Endothelial cell of umbilical vein (primary cell): ENCODE measurements around the gene MTF1. TPM values are rescaled to one million over a fixed set of nuclear protein-coding genes. Genes with fewer than 3 reads are reported as not detected.

Source experiments
- BruUV-seq: library from RNA; stranded (reverse); fragments of 400-500 nt; replicated peaks from 2 replicates; lab custom pipeline; 2021; lab: Mats Ljungman, UMichigan
- CTCF ChIA-PET: fragments of 300-600, 350-600 bp; sonication (Branson Sonifier 250); formaldehyde crosslinking; loops from one replicate; lab custom pipeline; 2021; ENCODE audit warnings: antibody characterized with exemption, inconsistent platforms; lab: Charles Lee
- POLR2A ChIA-PET: fragments of 300-600, 350-600 bp; sonication (Branson Sonifier 250); formaldehyde crosslinking; loops from one replicate; lab custom pipeline; 2021; ENCODE audit warnings: antibody characterized with exemption, inconsistent platforms; lab: Charles Lee
- DNase-seq: peaks from one replicate; pipeline ENCODE4 v3.0.0-alpha.2; 2011; ENCODE audit warnings: low read depth, low spot score
- FAIRE-seq: peaks from 2 replicates; lab custom pipeline; 2011; peaks lifted over from hg19 to GRCh38; lab: Jason Lieb, UNC
- H2AFZ ChIP-seq: 2 replicates; pipeline ENCODE4 v1.6.0; 2012; ENCODE audit warnings: low read depth, low read length, control low read depth, inconsistent platforms
- H3K27ac ChIP-seq: 2 replicates; pipeline ENCODE4 v1.5.1; 2011; ENCODE audit warnings: low read depth, mild to moderate bottlenecking, control low read depth, low read length, moderate library complexity; ENCODE audit not compliant: insufficient read depth
- H3K27me3 ChIP-seq, 2 experiments: 2 replicates each; pipeline versions ENCODE4 v1.6.0 to v1.6.1; 2011; ENCODE audit warnings: low read length in 2 of 2, mixed read lengths in 1 of 2; ENCODE audit not compliant: control insufficient read depth in 2 of 2, insufficient read depth in 2 of 2
- H3K36me3 ChIP-seq, 2 experiments: 2 replicates in 1 of 2; 3 replicates in 1 of 2; pipeline ENCODE4 v1.5.1; 2011; ENCODE audit warnings: low read length in 2 of 2, mild to moderate bottlenecking in 1 of 2, moderate library complexity in 1 of 2; ENCODE audit not compliant: control insufficient read depth in 2 of 2, insufficient read depth in 2 of 2; ENCODE audit errors: extremely low read depth in 1 of 2
- H3K4me1 ChIP-seq: 3 replicates; pipeline ENCODE4 v1.5.1; 2011; ENCODE audit warnings: mild to moderate bottlenecking, low read length; ENCODE audit not compliant: control insufficient read depth, insufficient read depth; ENCODE audit errors: extremely low read depth
- H3K4me2 ChIP-seq: 2 replicates; pipeline ENCODE4 v1.6.1; 2011; ENCODE audit warnings: low read length, control low read depth, mixed read lengths; ENCODE audit not compliant: insufficient read depth
- H3K4me3 ChIP-seq, 3 experiments: fragments of 200-600 bp in 1 of 3; sonication (generic), shearing (Covaris generic) in 1 of 3; replicated peaks in 1 of 3; 2 replicates each; pipeline ENCODE4 v1.5.1; 2011 to 2016; ENCODE audit warnings: control low read depth in 3 of 3, low read length in 3 of 3, mild to moderate bottlenecking in 2 of 3, inconsistent platforms in 1 of 3, low read depth in 1 of 3, moderate library complexity in 1 of 3; ENCODE audit not compliant: insufficient read depth in 1 of 3
- H3K79me2 ChIP-seq: 2 replicates; pipeline ENCODE4 v1.6.0; 2012; ENCODE audit warnings: low read length, inconsistent platforms; ENCODE audit not compliant: control insufficient read depth, insufficient read depth
- H3K9ac ChIP-seq: replicated peaks from 2 replicates; pipeline ENCODE3; 2011; ENCODE audit warnings: low read length, control low read depth; ENCODE audit not compliant: insufficient read depth; ENCODE audit errors: extremely low read depth
- H3K9me1 ChIP-seq: replicated peaks from 3 replicates; pipeline ENCODE4 v1.6.0; 2011; ENCODE audit warnings: mild to moderate bottlenecking, low read length; ENCODE audit not compliant: control insufficient read depth, insufficient read depth; ENCODE audit errors: extremely low read depth
- H3K9me3 ChIP-seq: replicated peaks from 2 replicates; pipeline ENCODE4 v1.5.1; 2012; ENCODE audit warnings: low read length, inconsistent platforms; ENCODE audit not compliant: control insufficient read depth, insufficient read depth
- H4K20me1 ChIP-seq: replicated peaks from 2 replicates; pipeline ENCODE3; 2011; ENCODE audit warnings: mild to moderate bottlenecking, low read length; ENCODE audit not compliant: control insufficient read depth, insufficient read depth; ENCODE audit errors: extremely low read depth
- EZH2 ChIP-seq: IDR thresholded peaks from 2 replicates; pipeline ENCODE4 v1.6.1; 2012; ENCODE audit warnings: borderline replicate concordance, low read depth, mild to moderate bottlenecking, moderate library complexity, low read length, inconsistent platforms; ENCODE audit not compliant: severe bottlenecking
- FOS ChIP-seq: IDR thresholded peaks from 2 replicates; pipeline ENCODE4 v1.6.1; 2011; ENCODE audit warnings: mild to moderate bottlenecking, low read length, moderate library complexity, borderline replicate concordance; ENCODE audit not compliant: insufficient read depth
- GATA2 ChIP-seq: IDR thresholded peaks from 2 replicates; pipeline ENCODE4 v1.7.0; 2011; ENCODE audit warnings: low read depth, mild to moderate bottlenecking, moderate library complexity, mixed read lengths, low read length; ENCODE audit not compliant: insufficient read length, insufficient read depth
- JUN ChIP-seq: IDR thresholded peaks from 2 replicates; pipeline ENCODE4 v1.6.1; 2011; ENCODE audit warnings: borderline replicate concordance, low read depth; ENCODE audit not compliant: insufficient read length, insufficient read depth
- MAX ChIP-seq: IDR thresholded peaks from 2 replicates; pipeline ENCODE4 v1.6.1; 2011; ENCODE audit not compliant: insufficient read depth, insufficient read length
- MYC ChIP-seq: IDR thresholded peaks from one replicate; pipeline ENCODE4 v1.6.1; 2011; ENCODE audit warnings: mild to moderate bottlenecking, low read depth, low read length
- POLR2A ChIP-seq: IDR thresholded peaks from 2 replicates; pipeline ENCODE4 v1.6.1; 2012; ENCODE audit warnings: low read depth, mild to moderate bottlenecking, control low read depth, low read length
- POLR2AphosphoS5 ChIP-seq: IDR thresholded peaks from 2 replicates; pipeline ENCODE4 v1.6.1; 2012; ENCODE audit warnings: low read depth, mild to moderate bottlenecking, control low read depth, low read length, moderate library complexity; ENCODE audit not compliant: insufficient read depth
- dilution Hi-C: fragments of 300-500 bp; cut with MboI; formaldehyde crosslinking; loops from one replicate; pipeline ENCODE4 v1.15.0; 2019; ENCODE audit warnings: low sequenced_read_pairs; ENCODE audit not compliant: extremely low pct_ligation_motif_present
- intact Hi-C: fragments of 100-400 bp; cut with micrococcal nuclease; formaldehyde crosslinking; loops from one replicate; pipeline ENCODE4 v1.10.0; 2022
- polyA plus RNA-seq, 4 experiments: library from polyadenylated mRNA; depleted of rRNA in 3 of 4; stranded (reverse) in 3 of 4; unstranded in 1 of 4; fragments of >200 nt; gene quantifications; 2 replicates each; pipeline versions ENCODE4 v1.2.1 to v1.2.3, GENCODE V29; 2011 to 2012; ENCODE audit warnings: missing spikeins in 1 of 4
- total RNA-seq: library from RNA; stranded (reverse); gene quantifications from 2 replicates; pipeline ENCODE4 v1.2.3, GENCODE V29; 2021
- TF ChIP-seq, protein P1 (sequence below), 2 donors: IDR thresholded peaks; 1 replicate in 1 of 2; 2 replicates in 1 of 2; pipeline ENCODE4 v1.5.1; 2011; ENCODE audit warnings: low read length in 2 of 2, mild to moderate bottlenecking in 2 of 2, moderate library complexity in 2 of 2, control low read depth in 1 of 2, inconsistent platforms in 1 of 2, low read depth in 1 of 2; ENCODE audit not compliant: insufficient read depth in 1 of 2; ENCODE audit errors: extremely low read depth in 1 of 2

Gene MTF1
- total and polyA plus RNA-seq, 2 donors (not counting 3 experiments of a cell fraction or from before 2014, with no cell fraction given), result 4.9 to 18.5 TPM

DNA sequence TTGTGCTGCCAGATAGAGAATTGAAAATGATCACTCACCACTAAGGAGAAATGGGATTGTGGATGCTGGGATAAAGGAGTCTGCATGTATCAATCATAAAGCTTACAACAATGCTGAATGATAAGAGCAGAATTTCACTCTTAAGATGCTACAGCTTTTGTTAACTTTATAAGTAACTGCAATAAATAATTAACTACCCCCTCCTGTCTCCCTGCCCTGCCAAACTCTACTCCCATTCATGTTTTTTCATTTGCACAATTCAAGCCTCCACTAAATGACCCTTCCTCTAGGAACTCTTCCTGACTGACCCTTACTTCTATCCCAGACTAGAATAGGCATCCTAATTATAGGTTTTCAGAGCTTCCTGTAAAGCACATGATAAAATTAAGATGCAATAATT lies 14.9 kb downstream of the MTF1 start:
- TF ChIP-seq, protein P1, sequence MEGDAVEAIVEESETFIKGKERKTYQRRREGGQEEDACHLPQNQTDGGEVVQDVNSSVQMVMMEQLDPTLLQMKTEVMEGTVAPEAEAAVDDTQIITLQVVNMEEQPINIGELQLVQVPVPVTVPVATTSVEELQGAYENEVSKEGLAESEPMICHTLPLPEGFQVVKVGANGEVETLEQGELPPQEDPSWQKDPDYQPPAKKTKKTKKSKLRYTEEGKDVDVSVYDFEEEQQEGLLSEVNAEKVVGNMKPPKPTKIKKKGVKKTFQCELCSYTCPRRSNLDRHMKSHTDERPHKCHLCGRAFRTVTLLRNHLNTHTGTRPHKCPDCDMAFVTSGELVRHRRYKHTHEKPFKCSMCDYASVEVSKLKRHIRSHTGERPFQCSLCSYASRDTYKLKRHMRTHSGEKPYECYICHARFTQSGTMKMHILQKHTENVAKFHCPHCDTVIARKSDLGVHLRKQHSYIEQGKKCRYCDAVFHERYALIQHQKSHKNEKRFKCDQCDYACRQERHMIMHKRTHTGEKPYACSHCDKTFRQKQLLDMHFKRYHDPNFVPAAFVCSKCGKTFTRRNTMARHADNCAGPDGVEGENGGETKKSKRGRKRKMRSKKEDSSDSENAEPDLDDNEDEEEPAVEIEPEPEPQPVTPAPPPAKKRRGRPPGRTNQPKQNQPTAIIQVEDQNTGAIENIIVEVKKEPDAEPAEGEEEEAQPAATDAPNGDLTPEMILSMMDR (IDR thresholded peaks at IDR 0.05; ENCODE audit: extremely low read depth in 1 of 2, insufficient read depth in 1 of 2, low read depth in 1 of 2, low read length in 2 of 2), result no peak
- TF ChIP-seq POLR2A, result no peak
- no peak for TF ChIP-seq JUN
- no peak for TF ChIP-seq POLR2AphosphoS5
- no peak for TF ChIP-seq MAX
- no peak for TF ChIP-seq FOS
- no peak for TF ChIP-seq GATA2
- no peak for TF ChIP-seq MYC
- no peak for TF ChIP-seq EZH2
- peaks cover 38% of the 10 kb centered on the region for H3K79me2 ChIP-seq

More for the DNA sequence above, 14.9 kb downstream of the MTF1 start:
- no peaks in the 10 kb centered on the region for H3K9me3 ChIP-seq
- FAIRE-seq (no peak), DNase-seq (no peak)
- no peak overlapping the region for H3K27ac ChIP-seq
- no peak overlapping the region for H3K4me3 ChIP-seq
- peaks cover 2 to 3% of the 10 kb centered on the region in 2 experiments for H3K36me3 ChIP-seq
- ChIA-PET CTCF (interaction anchor here (2.1 kb wide), 1 partner anchor 15 kb away, joined by 9 read pairs; the partner anchor contains the start of gene MTF1), POLR2A (no interaction called here)
- no peaks in the 10 kb centered on the region for H3K9me1 ChIP-seq
- no peaks in the 10 kb centered on the region for H3K27me3 ChIP-seq
- intact Hi-C loops (no loop called here), dilution Hi-C loops (no loop called here)
- no peaks in the 10 kb centered on the region for H4K20me1 ChIP-seq
- H3K4me1 ChIP-seq, result no peaks in the 10 kb centered on the region
- no peak overlapping the region for H3K4me2 ChIP-seq
- H3K9ac ChIP-seq, result no peak overlapping the region
- H2AFZ ChIP-seq, result no peak overlapping the region
- no TSS peak for BruUV-seq
